NCI-H510A treated with DMSO at 0.1 percent for 48 hours (cell line): ENCODE measurements around the gene NCK2.

Source experiments
- DNase-seq: peaks from one replicate; lab custom pipeline; 2025; lab: John Stamatoyannopoulos, UW

Gene NCK2

GRCh38 chr2:105792561-105792960 lies 47.8 kb downstream of the NCK2 start:
- no peak for DNase-seq

GRCh38 chr2:105793196-105793975 lies 48.7 kb downstream of the NCK2 start:
- no peak for DNase-seq

GRCh38 chr2:105794926-105795574 lies 50.3 kb downstream of the NCK2 start:
- DNase-seq: no peak

- DNase-seq: no peak
These were observed 50.8 kb downstream of the NCK2 start for GRCh38 chr2:105795575-105795934.

GRCh38 chr2:105796131-105796638 lies 51.5 kb downstream of the NCK2 start:
- peak; percentile 71 for DNase-seq

GRCh38 chr2:105796791-105797190 lies 52.1 kb downstream of the NCK2 start:
- DNase-seq: no peak

GRCh38 chr2:105797298-105797819 lies 52.6 kb downstream of the NCK2 start:
- no peak for DNase-seq

GRCh38 chr2:105798595-105798994 lies 53.9 kb downstream of the NCK2 start:
- no peak for DNase-seq

- no peak for DNase-seq
These were observed 55.5 kb downstream of the NCK2 start for GRCh38 chr2:105800036-105800713.

GRCh38 chr2:105800953-105801635 lies 56.4 kb downstream of the NCK2 start:
- DNase-seq: no peak

- peak; percentile 42 for DNase-seq
These were observed 57.2 kb downstream of the NCK2 start for GRCh38 chr2:105801961-105802360.

GRCh38 chr2:105802587-105802986 lies 57.9 kb downstream of the NCK2 start:
- DNase-seq: peak; percentile 53

GRCh38 chr2:105803337-105803736 lies 58.6 kb downstream of the NCK2 start:
- no peak for DNase-seq

- no peak for DNase-seq
These were observed 59.1 kb downstream of the NCK2 start for GRCh38 chr2:105803773-105804172.

- peak; percentile 39 for DNase-seq
These were observed 59.6 kb downstream of the NCK2 start for GRCh38 chr2:105804266-105804665.

- DNase-seq: no peak
These were observed 62.3 kb downstream of the NCK2 start for GRCh38 chr2:105806996-105807395.

- DNase-seq: no peak
These were observed 63.8 kb downstream of the NCK2 start for GRCh38 chr2:105808423-105809096.

GRCh38 chr2:105809097-105809473 lies 64.4 kb downstream of the NCK2 start:
- no peak for DNase-seq

GRCh38 chr2:105809723-105810122 lies 65.0 kb downstream of the NCK2 start:
- DNase-seq: no peak

GRCh38 chr2:105812180-105813044 lies 67.7 kb downstream of the NCK2 start:
- DNase-seq: peak; percentile 76

- no peak for DNase-seq
These were observed 68.3 kb downstream of the NCK2 start for GRCh38 chr2:105813045-105813315.
